Measurements from ENCODE around the gene HOXB3. TPM values are rescaled to one million over a fixed set of nuclear protein-coding genes. Genes with fewer than 3 reads are reported as not detected.

Gene HOXB3
- polyA plus RNA-seq, 1 of the 3 experiments (the other 2 are of a cell fraction): 0.46 TPM

- H3K27me3 ChIP-seq (ENCODE audit: insufficient read depth): peaks cover 99% of the 10 kb centered on the region
- no peaks in the 10 kb centered on the region; a peak in 1 of 4 replicates for H3K4me1 ChIP-seq (ENCODE audit: control insufficient read depth in 1 of 2, insufficient read depth in 2 of 2, low read depth in 1 of 2, low read length in 1 of 2)
- no peak overlapping the region for H3K4me3 ChIP-seq (ENCODE audit: low read depth in 2 of 2, low read length in 1 of 2)
- DNase-seq: no peak
- no peak overlapping the region for H2AFZ ChIP-seq (ENCODE audit: low read depth)
- H3K27ac ChIP-seq (ENCODE audit: low read depth in 2 of 2, low read length in 1 of 2): no peak overlapping the region
- no peaks in the 10 kb centered on the region for H3K79me2 ChIP-seq (ENCODE audit: insufficient read depth)
- H3K9me3 ChIP-seq: no peaks in the 10 kb centered on the region
- no peaks in the 10 kb centered on the region for H3K36me3 ChIP-seq (replicated peaks in 1 of 2; ENCODE audit: control insufficient read depth in 1 of 2, insufficient read depth in 2 of 2, low read length in 1 of 2)
- 0 out of 2 replicates have a peak, but pooled peaks cover 6% of the 10 kb centered on the region for H4K20me1 ChIP-seq (ENCODE audit: insufficient read depth)
- ChIA-PET POLR2A (no interaction called here), CTCF (interaction anchor here (1.5 kb wide), 1 partner anchor 18 kb away, joined by 3 read pairs; no protein-coding TSS in a partner anchor)
- H3F3A ChIP-seq (replicated peaks; ENCODE audit: insufficient read depth): no peaks in the 10 kb centered on the region
- no peak overlapping the region for H3K9ac ChIP-seq
- TF ChIP-seq MAX (IDR thresholded peaks at IDR 0.05; ENCODE audit: low read depth): no peak
- no peak for TF ChIP-seq SIN3A (IDR thresholded peaks at IDR 0.05; ENCODE audit: borderline replicate concordance, low read depth, low read length)
- no peak for TF ChIP-seq USF2 (IDR thresholded peaks at IDR 0.05; ENCODE audit: borderline replicate concordance, low read depth, low read length)
- TF ChIP-seq RFX5 (IDR thresholded peaks at IDR 0.05; ENCODE audit: low read length): no peak
- no peak for TF ChIP-seq RAD21 (IDR thresholded peaks at IDR 0.05; ENCODE audit: low read length)
- no peak for TF ChIP-seq ELF1 (IDR thresholded peaks at IDR 0.05)
- no peak for TF ChIP-seq USF1 (IDR thresholded peaks at IDR 0.05; ENCODE audit: borderline replicate concordance, low read depth)
- TF ChIP-seq SMC3 (IDR thresholded peaks at IDR 0.05; ENCODE audit: low read depth, low read length): no peak
- 15% methylated on average over 26 of the region's 26 CpGs for WGBS (ENCODE audit: low lambda C conversion rate)
- H3K9me2 ChIP-seq: no peaks in the 10 kb centered on the region
- no peak overlapping the region for H3K4me2 ChIP-seq
These were observed 18.8 kb downstream of the HOXB3 start for GRCh38 chr17:48571024-48571818.

GRCh38 chr17:48570325-48571023 is 19.6 kb downstream of the HOXB3 start:
- H3K4me2 ChIP-seq: no peak overlapping the region
- no peak for TF ChIP-seq FOXM1 (IDR thresholded peaks at IDR 0.05; ENCODE audit: low read depth)
- TF ChIP-seq TCF12 (IDR thresholded peaks at IDR 0.05): no peak
- TF ChIP-seq EZH2phosphoT487 (IDR thresholded peaks at IDR 0.05; ENCODE audit: borderline replicate concordance, low read depth): peak; percentile 82
- no peak for DNase-seq
- ChIA-PET POLR2A (no interaction called here), CTCF (interaction anchor here (0.7 to 1.5 kb wide), 6 partner anchors 13 to 262 kb away, joined by 3 to 4 read pairs (median 3); no protein-coding TSS in a partner anchor)
- 17% methylated on average over 16 of the region's 19 CpGs for WGBS (ENCODE audit: low lambda C conversion rate)
- no peaks in the 10 kb centered on the region for H3F3A ChIP-seq (replicated peaks; ENCODE audit: insufficient read depth)
- H3K9me3 ChIP-seq: no peaks in the 10 kb centered on the region
- no peaks in the 10 kb centered on the region for H3K9me2 ChIP-seq
- no peaks in the 10 kb centered on the region for H3K4me1 ChIP-seq (ENCODE audit: control insufficient read depth in 1 of 2, insufficient read depth in 2 of 2, low read depth in 1 of 2, low read length in 1 of 2)
- H3K79me2 ChIP-seq (ENCODE audit: insufficient read depth): no peaks in the 10 kb centered on the region
- no peak overlapping the region for H3K9ac ChIP-seq
- 0 out of 2 replicates have a peak, but pooled peaks cover 6% of the 10 kb centered on the region for H4K20me1 ChIP-seq (ENCODE audit: insufficient read depth)
- no peak overlapping the region for H2AFZ ChIP-seq (ENCODE audit: low read depth)
- H3K27ac ChIP-seq (ENCODE audit: low read depth in 2 of 2, low read length in 1 of 2): no peak overlapping the region
- no peaks in the 10 kb centered on the region for H3K36me3 ChIP-seq (replicated peaks in 1 of 2; ENCODE audit: control insufficient read depth in 1 of 2, insufficient read depth in 2 of 2, low read length in 1 of 2)
- H3K4me3 ChIP-seq (ENCODE audit: low read depth in 2 of 2, low read length in 1 of 2): no peak overlapping the region
- peaks cover 99% of the 10 kb centered on the region for H3K27me3 ChIP-seq (ENCODE audit: insufficient read depth)
